22Rv1 (cell line): Measurements from ENCODE around the gene SLC2A8.

ENCODE experiments used
- ZFX ChIP-seq: fragments of 450-650 bp; IDR thresholded peaks from 2 replicates; pipeline ENCODE4 v1.6.1; 2017; ENCODE audit warnings: antibody characterized with exemption, borderline replicate concordance
- TF ChIP-seq, protein P1 (sequence below): fragments of 450-650 bp; IDR thresholded peaks from 2 replicates; pipeline ENCODE4 v1.5.1; 2017; ENCODE audit warnings: mild to moderate bottlenecking

DNA sequence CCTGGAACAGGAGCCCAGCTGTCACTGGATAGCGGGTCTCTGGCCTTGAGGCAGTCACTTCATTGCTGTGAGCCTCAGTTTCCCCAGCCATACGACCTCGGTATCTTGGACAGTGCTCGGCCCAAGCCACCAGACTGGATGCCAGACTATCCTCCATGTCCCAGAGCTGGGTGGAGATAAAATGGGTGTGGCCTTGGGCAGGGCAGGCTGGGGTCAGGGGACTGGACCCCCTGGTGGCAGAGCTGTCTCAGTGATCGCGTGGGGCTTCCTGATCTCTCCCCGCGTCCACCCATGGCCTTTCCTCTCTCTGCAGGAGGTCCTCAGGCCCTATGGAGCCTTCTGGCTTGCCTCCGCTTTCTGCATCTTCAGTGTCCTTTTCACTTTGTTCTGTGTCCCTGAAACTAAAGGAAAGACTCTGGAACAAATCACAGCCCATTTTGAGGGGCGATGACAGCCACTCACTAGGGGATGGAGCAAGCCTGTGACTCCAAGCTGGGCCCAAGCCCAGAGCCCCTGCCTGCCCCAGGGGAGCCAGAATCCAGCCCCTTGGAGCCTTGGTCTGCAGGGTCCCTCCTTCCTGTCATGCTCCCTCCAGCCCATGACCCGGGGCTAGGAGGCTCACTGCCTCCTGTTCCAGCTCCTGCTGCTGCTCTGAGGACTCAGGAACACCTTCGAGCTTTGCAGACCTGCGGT lies 10.0 kb downstream of the SLC2A8 start:
- TF ChIP-seq, protein P1, sequence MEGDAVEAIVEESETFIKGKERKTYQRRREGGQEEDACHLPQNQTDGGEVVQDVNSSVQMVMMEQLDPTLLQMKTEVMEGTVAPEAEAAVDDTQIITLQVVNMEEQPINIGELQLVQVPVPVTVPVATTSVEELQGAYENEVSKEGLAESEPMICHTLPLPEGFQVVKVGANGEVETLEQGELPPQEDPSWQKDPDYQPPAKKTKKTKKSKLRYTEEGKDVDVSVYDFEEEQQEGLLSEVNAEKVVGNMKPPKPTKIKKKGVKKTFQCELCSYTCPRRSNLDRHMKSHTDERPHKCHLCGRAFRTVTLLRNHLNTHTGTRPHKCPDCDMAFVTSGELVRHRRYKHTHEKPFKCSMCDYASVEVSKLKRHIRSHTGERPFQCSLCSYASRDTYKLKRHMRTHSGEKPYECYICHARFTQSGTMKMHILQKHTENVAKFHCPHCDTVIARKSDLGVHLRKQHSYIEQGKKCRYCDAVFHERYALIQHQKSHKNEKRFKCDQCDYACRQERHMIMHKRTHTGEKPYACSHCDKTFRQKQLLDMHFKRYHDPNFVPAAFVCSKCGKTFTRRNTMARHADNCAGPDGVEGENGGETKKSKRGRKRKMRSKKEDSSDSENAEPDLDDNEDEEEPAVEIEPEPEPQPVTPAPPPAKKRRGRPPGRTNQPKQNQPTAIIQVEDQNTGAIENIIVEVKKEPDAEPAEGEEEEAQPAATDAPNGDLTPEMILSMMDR: no peak
- TF ChIP-seq ZFX: no peak
